Heart left ventricle (tissue), 16 donors: ENCODE measurements around the gene UNKL. TPM values are rescaled to one million over a fixed set of nuclear protein-coding genes. Genes with fewer than 3 reads are reported as not detected.

Experiments used
- ATAC-seq, 4 donors: fragments of 200-7000 bp; cut with Tn5 transposase; one replicate each; pipeline ENCODE4 v1.9.1; 2020 to 2022; ENCODE audit warnings: moderate library complexity in 4 of 4, mild to moderate bottlenecking in 3 of 4, moderate number of reproducible peaks in 1 of 4
- DNase-seq, 5 donors: peaks; one replicate each; pipeline ENCODE4 v3.0.0-alpha.2; 2020
- H3K27ac ChIP-seq, 12 donors: fragments of 200-600 bp; sonication (generic) in 4 of 12; one replicate each; pipeline versions ENCODE4 v1.5.0 to v1.8.0; 2016 to 2022; ENCODE audit warnings: mild to moderate bottlenecking in 2 of 12
- H3K27me3 ChIP-seq, 9 donors: fragments of 200-600 bp; sonication (generic) in 2 of 9; one replicate each; pipeline versions ENCODE4 v1.5.1 to v1.8.0; 2016 to 2022; ENCODE audit warnings: mild to moderate bottlenecking in 3 of 9
- H3K36me3 ChIP-seq, 9 donors: fragments of 200-600 bp; sonication (generic) in 2 of 9; one replicate each; pipeline versions ENCODE4 v1.5.0 to v1.8.0; 2018 to 2022; ENCODE audit warnings: mild to moderate bottlenecking in 2 of 9
- H3K4me1 ChIP-seq, 12 donors: fragments of 200-600 bp; sonication (generic) in 4 of 12; one replicate each; pipeline versions ENCODE4 v1.5.0 to v1.8.0; 2016 to 2022; ENCODE audit warnings: mild to moderate bottlenecking in 3 of 12
- H3K4me3 ChIP-seq, 12 donors: fragments of 200-600 bp; sonication (generic) in 4 of 12; one replicate each; pipeline versions ENCODE4 v1.5.0 to v1.8.0; 2017 to 2022; ENCODE audit warnings: mild to moderate bottlenecking in 9 of 12, moderate library complexity in 4 of 12
- H3K9me3 ChIP-seq, 12 donors: fragments of 200-600 bp; sonication (generic) in 4 of 12; one replicate each; pipeline versions ENCODE4 v1.5.0 to v1.8.0; 2016 to 2022; ENCODE audit warnings: mild to moderate bottlenecking in 1 of 12
- CTCF ChIP-seq, 12 donors: fragments of 200-600 bp; sonication (generic) in 4 of 12; IDR thresholded peaks; one replicate each; pipeline versions ENCODE4 v1.5.0 to v1.8.0; 2018 to 2022; ENCODE audit warnings: antibody characterized with exemption in 12 of 12, mild to moderate bottlenecking in 5 of 12
- POLR2A ChIP-seq, 2 donors: fragments of 450-650 bp; IDR thresholded peaks; one replicate each; pipeline ENCODE4 v1.6.1; 2017; ENCODE audit warnings: antibody characterized with exemption in 2 of 2, mild to moderate bottlenecking in 2 of 2, moderate library complexity in 2 of 2
- WGBS, 4 donors: extraction: QIAGEN DNeasy Blood & Tissue Kit in 2 of 4; methylation state at CpG; one replicate each; pipeline versions ENCODE4 v1.1.5 to v1.1.7; 2013 to 2018; 5-methylcytosine and 5-hydroxymethylcytosine counted together
- intact Hi-C, 10 donors: fragments of 100-400 bp; cut with DNase I; formaldehyde crosslinking; loops; one replicate each; pipeline versions ENCODE4 v1.11.1 to v1.14.2; 2022
- polyA plus RNA-seq, 2 donors: library from polyadenylated mRNA; stranded (reverse); fragments of 200-250 nt; gene quantifications; one replicate each; pipeline ENCODE4 v1.2.3, GENCODE V29; 2013
- total RNA-seq, 9 donors: library from RNA; depleted of rRNA in 2 of 9; stranded (reverse); fragments of >200 nt in 2 of 9; fragmentation: NEBNext Ultra II Directional in 3 of 9; extraction: Animal tissue kit (Norgen Biotek cat#: 25700) in 3 of 9; gene quantifications; one replicate each; pipeline versions ENCODE4 v1.1.0 to v1.2.4, GENCODE V29; 2016 to 2023
- donor health status: ischemic (EF 13 %, LVEDD 7.1; RV severe dilation, severe dysfunction).
- donor health status: healthy with polysubstance abuse.
- donor health status: DM: no; HTN: yes; CAD: no.
- donor health status: DM: no; HTN: no; CAD: no.
- donor health status: ischemic (EF 25% LVEDD 6.9; RV normal size, moderate dysfunction).
- donor health status: ischemic (EF 25% LVEDD 5.7; RV mildly dilated, moderate dysfunction).
- donor health status: healthy.
- donor health status: DM: yes; HTN: yes; CAD: no.
- donor health status: ischemic (EF 35%, LVEDD 5.7; RV mildly dilated, moderate dysfunction).
- donor health status: nonischemic (EF 11% LVEDD 7.7; RV severe dilation, severe dysfunction).
- donor health status: DM: yes; HTN: yes; CAD: no.
- donor health status: PGD.
- donor health status: ischemic (EF 29% LVEDD 5.4; RV normal size, mild dysfunction).
- donor health status: nonischemic (EF 23%, LVEDD 6.1; RV moderate dilation, normal function).

Gene UNKL
- total and polyA plus RNA-seq, 11 donors = 4.3 to 18.3 (median 9.2) TPM

- no peaks in the 10 kb centered on the region for H3K27me3 ChIP-seq
- WGBS, 4 donors = 90 to 96% (median 91%) methylated on average over 11 to 18 of the region's 18 CpGs
- intact Hi-C loops = no loop called here
- H3K27ac ChIP-seq = no peak overlapping the region
- H3K4me1 ChIP-seq = peaks cover 1 to 14% (median 7%) of the 10 kb centered on the region in 12 donors
- TF ChIP-seq POLR2A (IDR thresholded peaks at IDR 0.05) (no peak), CTCF (IDR thresholded peaks at IDR 0.05) (no peak)
- H3K9me3 ChIP-seq = no peaks in the 10 kb centered on the region
- peaks cover 0 to 60% (median 36%) of the 10 kb centered on the region in 9 donors for H3K36me3 ChIP-seq
- DNase-seq (no peak), ATAC-seq (no peak)
- H3K4me3 ChIP-seq = no peak overlapping the region
Observed at GRCh38 chr16:1383556-1383955, 30.9 kb downstream of the UNKL start.

GRCh38 chr16:1381612-1382406, 32.7 kb downstream of the UNKL start:
- H3K9me3 ChIP-seq = no peaks in the 10 kb centered on the region
- 86 to 94% (median 91%) methylated on average over 8 to 9 of the region's 9 CpGs for WGBS, 4 donors
- TF ChIP-seq CTCF (IDR thresholded peaks at IDR 0.05) = no peak
- TF ChIP-seq POLR2A (IDR thresholded peaks at IDR 0.05) = no peak
- no peaks in the 10 kb centered on the region for H3K27me3 ChIP-seq
- intact Hi-C loops = no loop called here
- peaks cover 0 to 54% (median 33%) of the 10 kb centered on the region in 9 donors for H3K36me3 ChIP-seq
- no peak overlapping the region for H3K27ac ChIP-seq
- ATAC-seq (no peak), DNase-seq (no peak)
- H3K4me1 ChIP-seq = peaks cover 3 to 27% (median 14%) of the 10 kb centered on the region in 12 donors
- H3K4me3 ChIP-seq = no peak overlapping the region

- H3K27ac ChIP-seq = no peak overlapping the region
- H3K4me1 ChIP-seq = peaks cover 3 to 27% (median 14%) of the 10 kb centered on the region in 12 donors
- WGBS, 4 donors = 87 to 93% (median 89%) methylated on average over 10 of the region's 10 CpGs
- TF ChIP-seq CTCF (IDR thresholded peaks at IDR 0.05) (no peak), POLR2A (IDR thresholded peaks at IDR 0.05) (no peak)
- H3K27me3 ChIP-seq = no peaks in the 10 kb centered on the region
- intact Hi-C loops = no loop called here
- DNase-seq (no peak), ATAC-seq (no peak)
- H3K4me3 ChIP-seq = no peak overlapping the region
- peaks cover 0 to 56% (median 30%) of the 10 kb centered on the region in 9 donors for H3K36me3 ChIP-seq
- no peaks in the 10 kb centered on the region for H3K9me3 ChIP-seq
Observed at GRCh38 chr16:1380195-1380594, 34.3 kb downstream of the UNKL start.

GRCh38 chr16:1379304-1380076, 35.0 kb downstream of the UNKL start:
- H3K27me3 ChIP-seq = no peaks in the 10 kb centered on the region
- H3K27ac ChIP-seq = peak overlapping the region; percentile 47 to 90 (median 84)
- peaks cover 0 to 56% (median 23%) of the 10 kb centered on the region in 9 donors for H3K36me3 ChIP-seq
- H3K4me3 ChIP-seq = peak overlapping the region; percentile 26 to 74 (median 58)
- ATAC-seq (peak in 3 of 4 donors; percentile 23 to 88 (median 74)), DNase-seq (peak; percentile 38 to 82 (median 53))
- H3K4me1 ChIP-seq = peaks cover 3 to 27% (median 14%) of the 10 kb centered on the region in 12 donors
- intact Hi-C loops = no loop called here
- no peak for TF ChIP-seq CTCF (IDR thresholded peaks at IDR 0.05)
- TF ChIP-seq POLR2A (IDR thresholded peaks at IDR 0.05) = peak in 1 of 2 donors; percentile 36
- no peaks in the 10 kb centered on the region for H3K9me3 ChIP-seq
- 7 to 29% (median 9%) methylated on average over 13 to 95 of the region's 95 CpGs for WGBS, 4 donors
